Suprapubic skin (tissue), 3 donors: Measurements from ENCODE around the gene PMVK.

Experiments
- POLR2A ChIP-seq, 2 donors: fragments of 450-650 bp; IDR thresholded peaks; one replicate each; pipeline ENCODE4 v1.6.1; 2017; ENCODE audit warnings: antibody characterized with exemption in 2 of 2, mild to moderate bottlenecking in 2 of 2, moderate library complexity in 2 of 2
- TF ChIP-seq, protein P1 (sequence below), 2 donors: fragments of 200-600 bp in 1 of 2; fragments of 450-650 bp in 1 of 2; sonication (generic) in 1 of 2; IDR thresholded peaks; one replicate each; pipeline ENCODE4 v1.5.1; 2016 to 2019; ENCODE audit warnings: antibody characterized with exemption in 2 of 2, mild to moderate bottlenecking in 1 of 2, moderate library complexity in 1 of 2

GRCh38 chr1:154963643-154964042 is 27.1 kb upstream of the PMVK start:
- TF ChIP-seq, protein P1, sequence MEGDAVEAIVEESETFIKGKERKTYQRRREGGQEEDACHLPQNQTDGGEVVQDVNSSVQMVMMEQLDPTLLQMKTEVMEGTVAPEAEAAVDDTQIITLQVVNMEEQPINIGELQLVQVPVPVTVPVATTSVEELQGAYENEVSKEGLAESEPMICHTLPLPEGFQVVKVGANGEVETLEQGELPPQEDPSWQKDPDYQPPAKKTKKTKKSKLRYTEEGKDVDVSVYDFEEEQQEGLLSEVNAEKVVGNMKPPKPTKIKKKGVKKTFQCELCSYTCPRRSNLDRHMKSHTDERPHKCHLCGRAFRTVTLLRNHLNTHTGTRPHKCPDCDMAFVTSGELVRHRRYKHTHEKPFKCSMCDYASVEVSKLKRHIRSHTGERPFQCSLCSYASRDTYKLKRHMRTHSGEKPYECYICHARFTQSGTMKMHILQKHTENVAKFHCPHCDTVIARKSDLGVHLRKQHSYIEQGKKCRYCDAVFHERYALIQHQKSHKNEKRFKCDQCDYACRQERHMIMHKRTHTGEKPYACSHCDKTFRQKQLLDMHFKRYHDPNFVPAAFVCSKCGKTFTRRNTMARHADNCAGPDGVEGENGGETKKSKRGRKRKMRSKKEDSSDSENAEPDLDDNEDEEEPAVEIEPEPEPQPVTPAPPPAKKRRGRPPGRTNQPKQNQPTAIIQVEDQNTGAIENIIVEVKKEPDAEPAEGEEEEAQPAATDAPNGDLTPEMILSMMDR (IDR thresholded peaks at IDR 0.05), result no peak
- TF ChIP-seq POLR2A (IDR thresholded peaks at IDR 0.05), result no peak
